GM18511 (cell line): ENCODE results near the gene SULT4A1.
"Not testable (repeated sequence)": the region's sequence is repeated elsewhere in the genome, so short reads cannot be mapped to it uniquely, and the experiment has no call there.

Source experiments
- ATAC-seq: cut with Tn5 transposase; IDR thresholded peaks from one replicate; pipeline ENCODE4 v1.9.1; 2021; ENCODE audit warnings: mild to moderate bottlenecking, moderate library complexity; ENCODE audit not compliant: unreplicated experiment

SULT4A1 gene

GRCh38 chr22:43887391-43887790, 25.1 kb upstream of the SULT4A1 start:
- ATAC-seq: no peak

GRCh38 chr22:43886231-43886630, 23.9 kb upstream of the SULT4A1 start:
- ATAC-seq: no peak

GRCh38 chr22:43885786-43886185, 23.5 kb upstream of the SULT4A1 start:
- ATAC-seq: no peak

GRCh38 chr22:43885319-43885671, 23.0 kb upstream of the SULT4A1 start:
- ATAC-seq: no peak

GRCh38 chr22:43884600-43885318, 22.4 kb upstream of the SULT4A1 start:
- no peak for ATAC-seq

- no peak for ATAC-seq
Measured at GRCh38 chr22:43883719-43884415, 21.6 kb upstream of the SULT4A1 start.

- no peak for ATAC-seq
Measured at GRCh38 chr22:43883012-43883661, 20.8 kb upstream of the SULT4A1 start.

- no peak for ATAC-seq
Measured at GRCh38 chr22:43882122-43882767, 19.9 kb upstream of the SULT4A1 start.

- no peak for ATAC-seq
Measured at GRCh38 chr22:43881091-43882061, 19.1 kb upstream of the SULT4A1 start.

GRCh38 chr22:43880541-43880991, 18.3 kb upstream of the SULT4A1 start:
- no peak for ATAC-seq

- no peak for ATAC-seq
Measured at GRCh38 chr22:43879901-43880540, 17.7 kb upstream of the SULT4A1 start.

- ATAC-seq: no peak
Measured at GRCh38 chr22:43878831-43879550, 16.7 kb upstream of the SULT4A1 start.

- no peak for ATAC-seq
Measured at GRCh38 chr22:43878079-43878795, 15.9 kb upstream of the SULT4A1 start.

- no peak for ATAC-seq
Measured at GRCh38 chr22:43876866-43877509, 14.7 kb upstream of the SULT4A1 start.

GRCh38 chr22:43869799-43870198, 7.5 kb upstream of the SULT4A1 start:
- ATAC-seq: no peak

- ATAC-seq: not testable (repeated sequence)
Measured at GRCh38 chr22:43869001-43869400, 6.7 kb upstream of the SULT4A1 start.

GRCh38 chr22:43867839-43868635, 5.7 kb upstream of the SULT4A1 start:
- no peak for ATAC-seq
